Stimulated activated memory B cell treated with anti-CD40 and anti-IgM and Interleukin-4, amounts not matched to agents 10 μg/mL and 1 μg/mL and 100 μg/mL, for 72 hours (primary cell): ENCODE data around the gene EFCAB6.

Experiments used
- ATAC-seq: fragments of 150-1000 bp; cut with Tn5 transposase; 2 replicates; pipeline ENCODE4 v1.10.0; 2021
- H3K27ac Mint-ChIP-seq: one replicate; pipeline ENCODE4 v1.8.0; 2022; ENCODE audit warnings: mild to moderate bottlenecking, mixed read lengths
- H3K27me3 Mint-ChIP-seq: one replicate; pipeline ENCODE4 v1.8.0; 2022; ENCODE audit warnings: mixed read lengths
- H3K36me3 Mint-ChIP-seq: one replicate; pipeline ENCODE4 v1.8.0; 2022; ENCODE audit warnings: mixed read lengths
- H3K4me1 Mint-ChIP-seq: one replicate; pipeline ENCODE4 v1.8.0; 2022; ENCODE audit warnings: mixed read lengths
- H3K4me3 Mint-ChIP-seq: one replicate; pipeline ENCODE4 v1.8.0; 2022; ENCODE audit warnings: mild to moderate bottlenecking, moderate library complexity, mixed read lengths
- H3K9me3 Mint-ChIP-seq: one replicate; pipeline ENCODE4 v1.8.0; 2022; ENCODE audit warnings: mixed read lengths

The EFCAB6 gene

GRCh38 chr22:43516996-43517635 lies 295.0 kb downstream of the EFCAB6 start:
- peak; percentile 10 for ATAC-seq
- Mint-ChIP-seq H3K4me3 (no peak overlapping the region), H3K4me1 (no peaks in the 10 kb centered on the region), H3K27me3 (peaks cover 20% of the 10 kb centered on the region), H3K36me3 (no peaks in the 10 kb centered on the region), H3K9me3 (no peaks in the 10 kb centered on the region), H3K27ac (no peak overlapping the region)

- H3K36me3 Mint-ChIP-seq: no peaks in the 10 kb centered on the region
- peaks cover 20% of the 10 kb centered on the region for H3K27me3 Mint-ChIP-seq
- no peak for ATAC-seq
- H3K27ac Mint-ChIP-seq: no peak overlapping the region
- no peaks in the 10 kb centered on the region for H3K9me3 Mint-ChIP-seq
- H3K4me1 Mint-ChIP-seq: no peaks in the 10 kb centered on the region
- H3K4me3 Mint-ChIP-seq: no peak overlapping the region
Measured at GRCh38 chr22:43516386-43516785, 295.7 kb downstream of the EFCAB6 start.

GRCh38 chr22:43515902-43516301 lies 296.2 kb downstream of the EFCAB6 start:
- Mint-ChIP-seq H3K36me3 (no peaks in the 10 kb centered on the region), H3K27ac (no peak overlapping the region)
- ATAC-seq: no peak

DNA sequence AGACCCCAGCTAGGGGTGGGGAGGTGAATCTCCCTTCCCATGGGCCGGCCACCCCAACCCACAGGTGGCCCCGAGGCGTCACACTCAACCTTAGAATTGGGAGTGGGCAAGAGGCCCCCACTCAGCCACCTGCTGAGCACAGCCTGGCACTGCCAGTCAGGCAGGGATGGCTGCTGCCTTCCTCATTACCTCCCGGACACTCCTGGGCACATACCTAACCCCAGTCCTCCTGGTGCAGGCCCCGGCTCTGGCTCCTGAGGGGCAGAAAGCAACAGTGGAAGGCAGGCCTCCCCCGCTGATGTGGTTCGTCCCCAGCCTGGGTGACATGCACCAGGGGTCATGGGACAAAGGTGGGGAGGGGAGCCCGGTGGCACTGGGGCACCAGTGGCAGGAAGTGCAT lies 296.7 kb downstream of the EFCAB6 start:
- H3K4me1 Mint-ChIP-seq: no peaks in the 10 kb centered on the region
- H3K36me3 Mint-ChIP-seq: no peaks in the 10 kb centered on the region
- H3K4me3 Mint-ChIP-seq: no peak overlapping the region
- no peak overlapping the region for H3K27ac Mint-ChIP-seq
- no peak for ATAC-seq
- peaks cover 20% of the 10 kb centered on the region for H3K27me3 Mint-ChIP-seq
- H3K9me3 Mint-ChIP-seq: no peaks in the 10 kb centered on the region

More at GRCh38 chr22:43515902-43516301, 296.2 kb downstream of the EFCAB6 start:
- Mint-ChIP-seq H3K27me3 (peaks cover 20% of the 10 kb centered on the region), H3K9me3 (no peaks in the 10 kb centered on the region), H3K4me3 (no peak overlapping the region), H3K4me1 (no peaks in the 10 kb centered on the region)

- ATAC-seq: no peak
- Mint-ChIP-seq H3K36me3 (no peaks in the 10 kb centered on the region), H3K9me3 (no peaks in the 10 kb centered on the region), H3K27ac (no peak overlapping the region), H3K4me3 (no peak overlapping the region), H3K27me3 (peaks cover 20% of the 10 kb centered on the region), H3K4me1 (no peaks in the 10 kb centered on the region)
Measured at GRCh38 chr22:43514476-43515157, 297.5 kb downstream of the EFCAB6 start.

GRCh38 chr22:43512279-43512678 lies 299.8 kb downstream of the EFCAB6 start:
- ATAC-seq: no peak
- H3K4me1 Mint-ChIP-seq: no peaks in the 10 kb centered on the region
- H3K4me3 Mint-ChIP-seq: no peak overlapping the region
- H3K27ac Mint-ChIP-seq: no peak overlapping the region
- H3K27me3 Mint-ChIP-seq: peaks cover 20% of the 10 kb centered on the region
- H3K36me3 Mint-ChIP-seq: no peaks in the 10 kb centered on the region
- H3K9me3 Mint-ChIP-seq: peaks cover 6% of the 10 kb centered on the region

DNA sequence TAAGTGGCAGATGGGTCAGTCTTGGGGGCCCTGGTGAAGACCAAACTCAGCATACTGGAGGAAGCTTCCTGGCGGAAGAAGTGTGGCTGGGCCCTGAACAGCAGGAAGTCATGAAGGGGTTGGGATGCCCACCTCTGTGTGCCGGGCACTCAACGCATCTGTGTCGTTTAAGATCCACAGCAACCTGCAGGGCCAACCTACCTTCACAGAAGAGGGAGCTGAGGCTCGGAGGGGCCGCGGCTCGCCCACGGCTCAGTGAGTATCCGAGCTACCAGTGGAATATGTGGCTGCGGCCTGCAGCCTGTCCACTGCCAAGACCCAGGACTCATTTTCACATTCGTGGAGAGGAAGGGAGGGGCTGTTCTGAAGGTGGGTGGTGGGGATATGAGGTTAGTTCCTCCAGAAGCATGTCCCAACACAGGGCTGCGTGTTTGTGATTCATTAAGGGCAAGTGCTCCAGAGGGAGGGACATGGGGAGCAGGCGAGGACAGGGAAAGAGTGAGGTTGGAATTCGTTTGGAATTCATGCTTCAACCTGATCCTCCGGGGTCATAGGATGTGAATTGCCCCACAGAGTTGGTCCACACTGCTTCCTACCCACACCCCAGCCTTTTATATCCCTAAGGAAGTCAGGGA lies 300.7 kb downstream of the EFCAB6 start:
- Mint-ChIP-seq H3K36me3 (no peaks in the 10 kb centered on the region), H3K4me3 (no peak overlapping the region), H3K27ac (no peak overlapping the region), H3K4me1 (no peaks in the 10 kb centered on the region), H3K9me3 (peaks cover 6% of the 10 kb centered on the region), H3K27me3 (peaks cover 20% of the 10 kb centered on the region)
- ATAC-seq: no peak

GRCh38 chr22:43510281-43511070 lies 301.6 kb downstream of the EFCAB6 start:
- no peaks in the 10 kb centered on the region for H3K4me1 Mint-ChIP-seq
- no peak overlapping the region for H3K4me3 Mint-ChIP-seq
- no peak for ATAC-seq
- no peaks in the 10 kb centered on the region for H3K36me3 Mint-ChIP-seq
- no peak overlapping the region for H3K27ac Mint-ChIP-seq
- peaks cover 20% of the 10 kb centered on the region for H3K27me3 Mint-ChIP-seq
- H3K9me3 Mint-ChIP-seq: peaks cover 6% of the 10 kb centered on the region

DNA sequence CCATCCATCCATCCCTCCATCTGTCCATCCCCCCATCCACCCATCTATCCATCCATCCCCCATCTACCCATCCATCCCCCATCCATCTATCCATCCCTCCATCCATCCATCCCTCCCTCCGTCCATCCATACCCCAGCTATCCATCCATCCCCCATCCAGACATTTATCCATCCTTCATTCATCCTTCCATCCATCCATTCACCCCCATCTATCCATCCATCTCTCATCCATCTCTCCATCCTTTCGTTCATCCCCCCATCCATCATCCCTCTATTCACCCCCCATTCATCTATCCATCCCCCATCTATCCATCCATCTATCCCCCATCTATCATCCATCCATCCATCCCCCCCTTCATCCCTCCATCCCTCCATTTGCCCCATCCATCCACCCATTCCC lies 302.8 kb downstream of the EFCAB6 start:
- Mint-ChIP-seq H3K27me3 (peaks cover 20% of the 10 kb centered on the region), H3K4me3 (no peak overlapping the region), H3K27ac (no peak overlapping the region), H3K4me1 (no peaks in the 10 kb centered on the region), H3K9me3 (peaks cover 6% of the 10 kb centered on the region), H3K36me3 (no peaks in the 10 kb centered on the region)
- ATAC-seq: no peak

GRCh38 chr22:43508489-43508888 lies 303.6 kb downstream of the EFCAB6 start:
- no peaks in the 10 kb centered on the region for H3K36me3 Mint-ChIP-seq
- H3K4me1 Mint-ChIP-seq: no peaks in the 10 kb centered on the region
- peaks cover 12% of the 10 kb centered on the region for H3K27me3 Mint-ChIP-seq
- H3K4me3 Mint-ChIP-seq: no peak overlapping the region
- no peak overlapping the region for H3K27ac Mint-ChIP-seq
- peaks cover 6% of the 10 kb centered on the region for H3K9me3 Mint-ChIP-seq
- ATAC-seq: no peak

DNA sequence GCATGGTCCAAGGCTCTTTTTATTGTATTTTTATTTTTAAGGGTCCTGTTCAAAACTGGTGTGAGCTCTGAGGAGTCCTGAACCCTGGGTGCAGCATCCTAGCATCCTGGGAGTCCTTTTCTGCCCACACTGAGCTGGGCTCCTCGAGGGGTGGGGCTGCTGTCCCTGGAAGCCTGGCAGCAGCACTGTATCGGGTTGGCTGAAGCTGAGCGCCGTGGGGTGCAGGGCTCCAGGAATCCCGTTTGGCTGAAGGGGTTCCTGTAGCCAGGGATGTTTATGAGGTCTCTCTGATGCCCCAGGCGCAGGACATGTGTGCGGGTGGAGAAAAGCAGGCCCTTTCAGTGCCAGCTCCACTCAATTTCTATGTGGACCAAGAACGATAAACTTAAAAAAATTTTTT lies 304.9 kb downstream of the EFCAB6 start:
- no peak overlapping the region for H3K4me3 Mint-ChIP-seq
- no peaks in the 10 kb centered on the region for H3K36me3 Mint-ChIP-seq
- no peaks in the 10 kb centered on the region for H3K27me3 Mint-ChIP-seq
- no peak overlapping the region for H3K27ac Mint-ChIP-seq
- ATAC-seq: no peak
- H3K9me3 Mint-ChIP-seq: peaks cover 6% of the 10 kb centered on the region
- H3K4me1 Mint-ChIP-seq: no peaks in the 10 kb centered on the region

DNA sequence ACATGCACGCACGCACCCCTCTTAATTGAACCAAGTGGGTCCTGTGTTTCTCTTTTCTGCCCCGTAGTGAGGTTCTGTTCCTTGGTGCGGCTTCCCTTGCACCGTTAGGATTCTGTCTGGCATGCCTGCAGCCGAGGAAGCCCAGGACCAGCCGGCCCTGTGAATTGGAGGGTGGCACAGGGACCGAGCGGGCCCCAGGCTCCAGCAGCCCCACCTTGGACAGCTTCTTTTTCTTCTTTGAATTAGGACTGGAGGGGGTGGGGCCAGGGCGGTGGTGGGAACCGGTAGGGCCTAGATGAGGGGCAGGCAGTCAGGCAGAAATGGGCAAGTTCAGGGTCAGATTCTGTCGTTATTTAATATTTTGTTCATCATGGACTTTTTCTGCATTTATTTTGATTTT lies 305.6 kb downstream of the EFCAB6 start:
- Mint-ChIP-seq H3K4me3 (no peak overlapping the region), H3K9me3 (peaks cover 6% of the 10 kb centered on the region), H3K27me3 (no peaks in the 10 kb centered on the region), H3K4me1 (no peaks in the 10 kb centered on the region), H3K36me3 (no peaks in the 10 kb centered on the region), H3K27ac (no peak overlapping the region)
- no peak for ATAC-seq

GRCh38 chr22:43505896-43506295 lies 306.2 kb downstream of the EFCAB6 start:
- no peaks in the 10 kb centered on the region for H3K36me3 Mint-ChIP-seq
- no peaks in the 10 kb centered on the region for H3K27me3 Mint-ChIP-seq
- H3K27ac Mint-ChIP-seq: no peak overlapping the region
- ATAC-seq: no peak
- no peaks in the 10 kb centered on the region for H3K4me1 Mint-ChIP-seq
- peaks cover 6% of the 10 kb centered on the region for H3K9me3 Mint-ChIP-seq
- H3K4me3 Mint-ChIP-seq: no peak overlapping the region

- no peaks in the 10 kb centered on the region for H3K4me1 Mint-ChIP-seq
- H3K4me3 Mint-ChIP-seq: no peak overlapping the region
- no peak for ATAC-seq
- peaks cover 6% of the 10 kb centered on the region for H3K9me3 Mint-ChIP-seq
- H3K27ac Mint-ChIP-seq: no peak overlapping the region
- no peaks in the 10 kb centered on the region for H3K27me3 Mint-ChIP-seq
- no peaks in the 10 kb centered on the region for H3K36me3 Mint-ChIP-seq
Measured at GRCh38 chr22:43505423-43505822, 306.7 kb downstream of the EFCAB6 start.

- Mint-ChIP-seq H3K4me1 (no peaks in the 10 kb centered on the region), H3K36me3 (no peaks in the 10 kb centered on the region), H3K4me3 (no peak overlapping the region), H3K9me3 (peaks cover 6% of the 10 kb centered on the region), H3K27ac (no peak overlapping the region), H3K27me3 (no peaks in the 10 kb centered on the region)
- no peak for ATAC-seq
Measured at GRCh38 chr22:43504666-43505261, 307.3 kb downstream of the EFCAB6 start.
